HG02973 (cell line): ENCODE data around the gene KLHL29.

ENCODE experiments used
- ATAC-seq: cut with Tn5 transposase; IDR thresholded peaks from one replicate; pipeline ENCODE4 v1.9.1; 2021; ENCODE audit warnings: moderate library complexity; ENCODE audit not compliant: unreplicated experiment

The KLHL29 gene

GRCh38 chr2:23664066-23664788 is 279.2 kb downstream of the KLHL29 start:
- no peak for ATAC-seq

DNA sequence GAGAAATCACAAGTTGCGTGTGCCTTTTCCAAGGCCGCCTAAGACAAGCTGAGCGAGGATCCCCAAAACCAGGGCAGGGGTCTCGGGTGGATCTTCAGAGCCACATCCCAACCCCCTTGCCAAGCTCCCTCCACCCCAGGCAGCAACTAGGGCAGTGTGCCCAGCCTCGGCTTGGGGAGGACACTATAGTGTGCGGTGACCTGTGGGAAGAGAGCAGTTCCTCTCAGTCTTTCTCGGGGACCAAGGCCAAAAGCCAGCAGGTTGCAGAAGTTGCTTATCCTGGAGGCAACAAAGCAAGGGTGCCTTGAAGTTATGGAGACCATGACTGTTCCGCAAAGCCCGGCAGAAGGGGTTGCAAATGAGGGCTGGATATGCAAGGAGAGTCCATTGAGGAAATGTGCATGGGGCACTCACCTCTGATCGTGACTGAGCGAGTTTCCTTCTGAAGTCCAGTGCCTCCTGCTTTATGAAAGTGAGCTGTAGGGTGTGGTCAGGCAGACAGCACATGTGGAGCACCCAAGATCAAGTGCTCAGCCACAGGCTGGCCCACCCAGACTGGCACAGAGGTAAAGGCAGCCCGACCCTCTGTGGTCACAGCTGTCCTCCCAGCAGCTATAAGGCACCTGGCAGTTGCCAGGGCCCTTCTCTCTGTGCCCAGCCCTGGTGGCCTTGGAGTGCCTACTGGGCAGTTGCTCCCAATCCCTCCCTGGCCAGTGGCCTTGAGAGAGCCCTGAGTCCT is 281.4 kb downstream of the KLHL29 start:
- ATAC-seq, result no peak

GRCh38 chr2:23666980-23667357 is 282.0 kb downstream of the KLHL29 start:
- no peak for ATAC-seq

- no peak for ATAC-seq
These were observed 283.9 kb downstream of the KLHL29 start for GRCh38 chr2:23668756-23669304.

- ATAC-seq, result no peak
These were observed 284.6 kb downstream of the KLHL29 start for GRCh38 chr2:23669413-23670244.

GRCh38 chr2:23670245-23670592 is 285.2 kb downstream of the KLHL29 start:
- ATAC-seq, result no peak

- no peak for ATAC-seq
These were observed 288.1 kb downstream of the KLHL29 start for GRCh38 chr2:23673082-23673481.

- no peak for ATAC-seq
These were observed 289.1 kb downstream of the KLHL29 start for GRCh38 chr2:23673830-23674679.

GRCh38 chr2:23675506-23675905 is 290.5 kb downstream of the KLHL29 start:
- ATAC-seq, result no peak

DNA sequence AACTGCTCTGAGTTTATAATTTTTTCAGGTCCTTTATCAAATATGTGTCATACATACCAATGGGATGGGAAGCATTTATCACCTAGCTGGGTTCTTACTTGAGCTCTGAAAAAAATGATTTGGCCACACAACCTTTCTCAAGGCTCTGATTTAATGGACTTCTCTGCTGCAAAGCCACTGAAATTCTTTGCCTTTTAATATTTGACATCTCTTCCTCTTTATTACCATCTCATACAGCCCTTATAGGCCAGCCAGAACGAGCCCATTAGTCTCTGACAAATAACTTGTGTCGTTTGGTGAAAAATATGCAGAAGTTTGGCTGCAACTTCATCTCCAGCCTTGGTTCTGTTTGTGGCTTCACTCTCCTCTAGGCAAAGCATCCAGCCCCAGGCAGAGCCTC is 292.9 kb downstream of the KLHL29 start:
- ATAC-seq, result no peak

DNA sequence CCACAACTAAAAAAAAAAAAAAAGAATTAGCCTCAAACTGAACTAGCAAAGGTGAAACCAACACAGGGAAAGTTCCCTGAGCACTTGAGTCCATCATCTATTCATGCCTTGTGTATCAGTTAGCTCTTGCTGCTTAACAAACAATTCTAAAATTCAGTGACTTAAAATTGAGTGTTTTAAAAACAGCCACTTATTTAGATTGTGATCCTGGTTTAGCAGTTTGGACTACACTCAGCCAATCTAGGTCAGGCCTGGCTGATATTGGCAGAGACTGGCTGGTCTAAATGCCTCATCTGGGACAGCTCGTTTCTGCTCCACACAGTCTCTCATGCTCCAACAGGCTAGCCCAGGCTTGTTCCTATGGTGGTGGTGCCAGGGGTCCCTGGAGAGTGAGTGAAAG is 294.1 kb downstream of the KLHL29 start:
- no peak for ATAC-seq

- ATAC-seq, result no peak
These were observed 296.0 kb downstream of the KLHL29 start for GRCh38 chr2:23680951-23681350.

- ATAC-seq, result no peak
These were observed 296.6 kb downstream of the KLHL29 start for GRCh38 chr2:23681356-23682140.

DNA sequence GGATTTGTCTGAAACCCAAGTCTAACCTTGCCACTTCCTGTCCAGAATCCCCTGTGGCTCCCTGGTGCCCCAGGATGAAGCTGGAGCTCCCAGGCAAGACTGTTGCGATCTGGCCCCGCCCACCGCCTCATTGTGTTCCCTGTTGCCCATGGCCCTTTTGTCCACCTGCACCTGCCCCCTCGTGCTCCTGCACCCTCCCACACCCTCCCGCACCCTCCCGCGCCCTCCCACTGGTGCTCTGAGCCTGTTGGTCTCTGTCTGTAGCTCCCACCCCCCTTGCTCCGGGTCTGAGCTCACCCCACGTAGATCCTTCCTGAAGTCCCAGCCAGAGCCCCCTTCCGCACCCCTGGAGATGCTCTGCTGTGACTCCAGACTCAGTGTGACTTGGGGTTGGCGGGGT is 297.5 kb downstream of the KLHL29 start:
- no peak for ATAC-seq

- no peak for ATAC-seq
These were observed 298.0 kb downstream of the KLHL29 start for GRCh38 chr2:23683001-23683400.

GRCh38 chr2:23684395-23685176 is 299.6 kb downstream of the KLHL29 start:
- ATAC-seq, result no peak

GRCh38 chr2:23685181-23685580 is 300.2 kb downstream of the KLHL29 start:
- no peak for ATAC-seq

DNA sequence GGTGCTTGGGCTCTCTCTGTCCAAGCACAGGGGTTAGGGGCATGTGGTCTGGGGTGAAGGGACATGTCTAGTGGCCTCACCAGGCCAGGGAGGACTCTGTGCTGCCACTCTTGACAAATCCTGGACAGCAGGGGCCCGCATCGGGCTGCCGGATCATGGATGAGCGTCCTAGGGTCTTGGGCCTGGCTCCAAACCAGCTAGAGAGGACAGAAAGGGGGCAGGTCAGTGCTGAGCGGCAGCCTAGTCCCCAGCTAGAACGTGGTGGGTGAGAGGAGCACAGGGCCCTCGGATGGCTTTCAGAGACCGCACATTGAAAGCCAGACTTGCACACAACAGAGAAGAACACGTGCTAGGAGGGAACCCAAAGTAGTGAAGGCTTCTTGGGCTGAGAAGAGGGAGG is 300.7 kb downstream of the KLHL29 start:
- ATAC-seq, result no peak

- no peak for ATAC-seq
These were observed 301.5 kb downstream of the KLHL29 start for GRCh38 chr2:23686405-23687029.
